Duodenal mucosa (tissue), 2 donors: ENCODE data around the gene ZNF580.
A peak's percentile ranks its signal among the peaks of the same experiment; 100 is the strongest.

Source experiments
- H3K27ac ChIP-seq: one replicate; pipeline ENCODE4 v1.7.0; 2013; ENCODE audit warnings: low read depth, low read length
- H3K27me3 ChIP-seq, 2 donors: one replicate each; pipeline ENCODE4 v1.7.0; 2013; ENCODE audit warnings: low read length in 2 of 2, control low read depth in 1 of 2; ENCODE audit not compliant: insufficient read depth in 2 of 2, control insufficient read depth in 1 of 2
- H3K36me3 ChIP-seq, 2 donors: one replicate each; pipeline ENCODE4 v1.7.0; 2013; ENCODE audit warnings: low read length in 2 of 2, control low read depth in 1 of 2; ENCODE audit not compliant: insufficient read depth in 2 of 2, control insufficient read depth in 1 of 2
- H3K4me1 ChIP-seq, 2 donors: one replicate each; pipeline ENCODE4 v1.7.0; 2013; ENCODE audit warnings: low read length in 2 of 2, control low read depth in 1 of 2; ENCODE audit not compliant: insufficient read depth in 2 of 2, control insufficient read depth in 1 of 2
- H3K4me3 ChIP-seq, 2 donors: one replicate each; pipeline ENCODE4 v1.7.0; 2013; ENCODE audit warnings: low read length in 2 of 2, low read depth in 1 of 2
- H3K9ac ChIP-seq, 2 donors: one replicate each; pipeline ENCODE4 v1.7.0; 2013; ENCODE audit warnings: low read length in 2 of 2, low read depth in 1 of 2
- H3K9me3 ChIP-seq, 2 donors: one replicate each; pipeline ENCODE4 v1.7.0; 2013; ENCODE audit warnings: low read length in 2 of 2, control low read depth in 1 of 2; ENCODE audit not compliant: control insufficient read depth in 1 of 2

The ZNF580 gene

GRCh38 chr19:55660991-55661390 is 20.2 kb downstream of the ZNF580 start:
- no peak overlapping the region for H3K27ac ChIP-seq
- H3K4me1 ChIP-seq = peaks cover 21 to 33% of the 10 kb centered on the region in 2 donors
- H3K9ac ChIP-seq = no peak overlapping the region
- H3K27me3 ChIP-seq = no peaks in the 10 kb centered on the region
- H3K4me3 ChIP-seq = no peak overlapping the region
- peaks cover 42 to 71% of the 10 kb centered on the region in 2 donors for H3K36me3 ChIP-seq
- H3K9me3 ChIP-seq = no peaks in the 10 kb centered on the region

DNA sequence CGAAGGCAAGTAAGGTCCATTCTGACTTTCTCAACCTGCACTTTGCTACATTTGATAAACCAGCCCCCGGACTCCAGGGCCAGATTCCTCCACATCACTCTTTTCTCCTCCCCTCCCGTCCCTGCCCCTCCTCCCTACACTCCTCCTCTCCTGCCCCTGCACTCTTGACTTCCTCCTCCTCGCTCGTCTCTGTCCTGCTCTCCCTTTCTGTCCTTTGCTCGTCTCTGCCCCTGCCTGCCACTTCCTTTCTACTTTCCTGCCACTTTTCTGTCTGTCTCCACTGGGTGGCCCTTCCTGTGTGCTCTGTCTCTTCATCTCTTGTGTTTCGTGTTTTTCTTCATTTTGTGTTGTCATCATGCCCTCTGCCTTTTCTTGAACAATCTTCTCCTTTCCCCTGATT is 21.0 kb downstream of the ZNF580 start:
- H3K9ac ChIP-seq = no peak overlapping the region
- H3K27ac ChIP-seq = no peak overlapping the region
- H3K4me1 ChIP-seq = peaks cover 19 to 32% of the 10 kb centered on the region in 2 donors
- H3K9me3 ChIP-seq = no peaks in the 10 kb centered on the region
- peaks cover 50 to 79% of the 10 kb centered on the region in 2 donors for H3K36me3 ChIP-seq
- no peaks in the 10 kb centered on the region for H3K27me3 ChIP-seq
- no peak overlapping the region for H3K4me3 ChIP-seq

- peaks cover 57 to 92% of the 10 kb centered on the region in 2 donors for H3K36me3 ChIP-seq
These were observed 23.2 kb downstream of the ZNF580 start for GRCh38 chr19:55663846-55664536.

DNA sequence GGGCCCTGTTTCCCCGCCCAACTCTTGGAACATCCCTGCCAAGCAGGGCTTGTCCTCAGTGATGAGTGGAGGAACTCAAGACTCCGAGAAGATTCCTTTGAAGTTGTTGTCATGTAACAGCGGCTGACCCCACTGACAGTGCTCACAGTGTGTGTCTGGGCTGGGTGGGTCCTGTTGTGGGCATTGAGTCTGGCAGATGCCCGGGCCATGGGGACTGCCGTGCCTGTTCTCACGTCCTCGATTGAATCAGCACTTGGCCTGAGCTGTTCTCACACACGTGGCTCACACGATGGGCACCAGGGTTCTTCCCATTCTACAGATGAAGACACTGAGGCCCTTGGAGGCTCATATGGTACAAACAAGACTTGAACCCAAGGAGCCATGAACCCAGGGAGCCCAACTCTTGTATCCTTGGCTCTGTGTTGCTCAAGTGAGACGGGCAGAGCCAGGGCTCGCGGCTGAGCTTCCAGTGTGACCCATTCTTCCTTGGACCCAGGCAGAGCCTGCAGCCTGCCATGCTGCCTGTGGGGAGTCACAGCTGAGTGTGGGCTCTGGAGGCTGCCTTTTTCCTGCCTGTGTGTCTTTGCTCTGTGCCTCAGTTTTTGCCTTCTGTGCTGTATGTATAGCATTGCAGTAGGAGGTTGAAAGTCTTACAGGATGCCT is 25.7 kb downstream of the ZNF580 start:
- peak overlapping the region in 1 of 2 donors; percentile 11 for H3K9ac ChIP-seq
- H3K9me3 ChIP-seq = no peaks in the 10 kb centered on the region
- peaks cover 57 to 91% of the 10 kb centered on the region in 2 donors for H3K36me3 ChIP-seq
- no peak overlapping the region for H3K27ac ChIP-seq
- no peaks in the 10 kb centered on the region for H3K27me3 ChIP-seq
- no peak overlapping the region for H3K4me3 ChIP-seq
- H3K4me1 ChIP-seq = peaks cover 24 to 29% of the 10 kb centered on the region in 2 donors

More at GRCh38 chr19:55663846-55664536, 23.2 kb downstream of the ZNF580 start:
- Histone ChIP-seq H3K9me3 (no peaks in the 10 kb centered on the region), H3K27ac (no peak overlapping the region), H3K4me3 (no peak overlapping the region), H3K4me1 (peaks cover 24 to 26% of the 10 kb centered on the region in 2 donors), H3K27me3 (no peaks in the 10 kb centered on the region), H3K9ac (no peak overlapping the region)

GRCh38 chr19:55667006-55667381 is 26.2 kb downstream of the ZNF580 start:
- Histone ChIP-seq H3K36me3 (peaks cover 52 to 89% of the 10 kb centered on the region in 2 donors), H3K9me3 (no peaks in the 10 kb centered on the region)

DNA sequence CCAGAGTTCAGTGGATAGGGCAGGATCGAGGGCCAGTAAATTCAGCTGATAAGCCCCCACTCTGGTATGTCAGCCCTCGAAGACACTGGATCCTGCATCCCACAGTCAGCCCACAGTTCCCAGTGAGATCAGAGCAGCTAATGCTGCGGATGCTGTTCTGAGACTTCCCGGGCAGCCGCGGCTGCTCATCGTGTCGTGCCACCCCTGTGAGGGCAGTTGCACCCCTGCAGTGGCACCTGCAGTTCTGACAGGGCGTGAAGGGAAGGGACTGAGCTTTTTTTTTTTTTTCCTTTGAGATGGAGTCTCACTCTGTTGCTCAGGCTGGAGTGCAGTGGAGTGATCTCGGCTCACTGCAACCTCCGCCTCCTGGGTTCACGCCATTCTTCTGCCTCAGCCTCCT is 26.7 kb downstream of the ZNF580 start:
- H3K27me3 ChIP-seq = no peaks in the 10 kb centered on the region

More at GRCh38 chr19:55667006-55667381, 26.2 kb downstream of the ZNF580 start:
- H3K9ac ChIP-seq = peak overlapping the region in 1 of 2 donors; percentile 11
- H3K27ac ChIP-seq = no peak overlapping the region
- no peak overlapping the region for H3K4me3 ChIP-seq
- H3K4me1 ChIP-seq = peaks cover 24 to 29% of the 10 kb centered on the region in 2 donors
- H3K27me3 ChIP-seq = no peaks in the 10 kb centered on the region

GRCh38 chr19:55667958-55668357 is 27.2 kb downstream of the ZNF580 start:
- no peak overlapping the region for H3K27ac ChIP-seq
- H3K36me3 ChIP-seq = peaks cover 45 to 85% of the 10 kb centered on the region in 2 donors
- peaks cover 24 to 29% of the 10 kb centered on the region in 2 donors for H3K4me1 ChIP-seq

More for the DNA sequence above, 26.7 kb downstream of the ZNF580 start:
- Histone ChIP-seq H3K9ac (no peak overlapping the region), H3K4me3 (no peak overlapping the region), H3K4me1 (peaks cover 24 to 29% of the 10 kb centered on the region in 2 donors), H3K9me3 (no peaks in the 10 kb centered on the region), H3K27ac (no peak overlapping the region), H3K36me3 (peaks cover 49 to 90% of the 10 kb centered on the region in 2 donors)

DNA sequence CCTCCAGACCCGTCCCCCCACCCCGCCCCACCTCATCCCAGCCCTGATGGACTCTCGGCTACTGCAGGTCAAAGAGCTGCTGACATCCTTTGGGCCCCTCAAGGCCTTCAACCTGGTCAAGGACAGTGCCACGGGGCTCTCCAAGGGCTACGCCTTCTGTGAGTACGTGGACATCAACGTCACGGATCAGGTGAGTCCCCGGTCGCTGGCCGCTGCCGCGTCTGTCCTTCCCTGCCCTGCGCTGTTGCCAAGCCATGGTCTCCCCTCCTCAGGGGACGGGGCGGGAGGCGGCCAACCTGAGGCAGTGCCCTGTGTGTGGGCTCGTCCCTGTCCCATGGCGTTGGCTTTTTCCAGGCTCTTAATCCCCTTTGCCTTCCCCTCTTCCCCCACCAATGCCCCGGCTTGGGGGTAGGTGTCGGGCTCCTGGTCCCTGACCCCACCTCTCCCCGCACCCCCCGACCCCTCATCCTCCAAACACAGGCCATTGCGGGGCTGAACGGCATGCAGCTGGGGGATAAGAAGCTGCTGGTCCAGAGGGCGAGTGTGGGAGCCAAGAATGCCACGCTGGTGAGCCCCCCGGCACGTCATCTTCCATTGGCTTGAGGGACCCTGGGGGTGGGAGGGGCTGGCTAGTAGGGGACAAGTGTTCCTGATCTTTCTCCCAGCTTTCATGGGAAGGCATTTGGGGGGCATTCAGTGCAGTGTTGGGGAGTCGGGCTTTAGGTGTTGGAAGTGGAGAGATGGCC is 28.0 kb downstream of the ZNF580 start:
- Histone ChIP-seq H3K4me1 (peaks cover 24 to 29% of the 10 kb centered on the region in 2 donors), H3K27me3 (no peaks in the 10 kb centered on the region), H3K4me3 (no peak overlapping the region), H3K9me3 (no peaks in the 10 kb centered on the region), H3K9ac (no peak overlapping the region), H3K27ac (no peak overlapping the region), H3K36me3 (peaks cover 39 to 82% of the 10 kb centered on the region in 2 donors)

More at GRCh38 chr19:55667958-55668357, 27.2 kb downstream of the ZNF580 start:
- Histone ChIP-seq H3K27me3 (no peaks in the 10 kb centered on the region), H3K4me3 (no peak overlapping the region), H3K9ac (no peak overlapping the region), H3K9me3 (no peaks in the 10 kb centered on the region)

GRCh38 chr19:55669418-55670279 is 28.8 kb downstream of the ZNF580 start:
- Histone ChIP-seq H3K9me3 (no peaks in the 10 kb centered on the region), H3K27me3 (no peaks in the 10 kb centered on the region), H3K9ac (no peak overlapping the region), H3K36me3 (peaks cover 33 to 73% of the 10 kb centered on the region in 2 donors), H3K27ac (no peak overlapping the region), H3K4me1 (peaks cover 24 to 29% of the 10 kb centered on the region in 2 donors), H3K4me3 (no peak overlapping the region)
